GM18868 (cell line): ENCODE data around the gene ANXA2.

Source experiments
- ATAC-seq: cut with Tn5 transposase; IDR thresholded peaks from one replicate; pipeline ENCODE4 v1.9.1; 2021; ENCODE audit warnings: mild to moderate bottlenecking, moderate library complexity; ENCODE audit not compliant: unreplicated experiment

The ANXA2 gene

GRCh38 chr15:60390871-60391501 is 6.8 kb downstream of the ANXA2 start:
- no peak for ATAC-seq

- no peak for ATAC-seq
These were observed 7.6 kb downstream of the ANXA2 start for GRCh38 chr15:60390231-60390630.

DNA sequence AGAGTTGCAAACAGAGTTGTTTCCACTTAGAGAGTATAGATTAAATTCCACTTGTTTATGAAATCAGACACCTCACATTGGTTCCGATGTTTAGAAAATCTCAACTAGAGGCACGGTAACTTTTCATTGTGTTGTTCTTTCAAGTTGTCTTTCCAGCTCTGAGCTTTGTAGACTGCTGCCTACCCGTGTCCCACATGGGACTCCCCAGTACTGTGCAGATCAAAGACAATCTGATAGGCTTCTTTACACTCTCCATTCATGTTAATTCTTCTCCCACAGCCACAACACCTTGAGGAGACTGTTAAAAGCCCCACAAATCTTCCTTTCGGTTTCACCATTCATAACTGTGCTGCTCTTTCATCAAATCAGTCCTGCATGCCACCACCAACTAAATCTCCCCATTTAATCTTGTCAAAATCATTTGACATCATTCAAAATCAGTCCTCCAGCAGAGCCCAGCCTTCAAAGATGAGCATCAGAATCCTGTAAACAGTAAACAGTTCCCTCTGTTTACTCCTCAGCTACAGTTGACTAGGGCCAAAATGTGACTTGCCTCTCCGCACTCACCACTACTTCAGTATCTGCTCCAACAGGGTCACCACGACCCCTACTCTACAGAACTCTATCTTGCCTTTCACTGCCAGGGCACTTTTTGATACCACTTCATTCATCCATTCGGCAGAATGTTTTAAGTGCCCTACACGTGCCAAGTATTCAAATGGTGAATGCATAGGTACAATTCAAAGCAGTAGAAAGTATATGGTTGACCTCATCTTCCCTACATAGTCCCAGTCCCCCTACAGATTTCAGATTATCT is 8.3 kb downstream of the ANXA2 start:
- peak; percentile 95 for ATAC-seq

DNA sequence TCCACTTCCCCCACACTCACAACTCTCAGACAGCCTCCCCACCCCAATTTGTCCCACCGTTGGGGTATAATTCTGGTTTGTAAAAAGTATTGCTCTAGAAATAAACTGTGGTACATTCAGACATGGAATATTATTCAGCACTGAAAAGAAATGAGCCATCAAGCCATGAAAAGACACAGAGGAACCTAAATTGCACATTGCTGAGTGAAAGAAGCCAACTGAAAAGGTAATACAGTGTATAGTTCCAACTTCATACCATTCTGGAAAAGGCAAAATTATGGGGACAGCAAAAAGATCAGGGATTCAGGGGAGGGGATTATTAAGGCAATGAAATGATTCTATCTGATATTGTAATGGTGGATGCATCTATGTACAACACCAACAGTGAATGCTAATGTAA is 10.5 kb downstream of the ANXA2 start:
- no peak for ATAC-seq

DNA sequence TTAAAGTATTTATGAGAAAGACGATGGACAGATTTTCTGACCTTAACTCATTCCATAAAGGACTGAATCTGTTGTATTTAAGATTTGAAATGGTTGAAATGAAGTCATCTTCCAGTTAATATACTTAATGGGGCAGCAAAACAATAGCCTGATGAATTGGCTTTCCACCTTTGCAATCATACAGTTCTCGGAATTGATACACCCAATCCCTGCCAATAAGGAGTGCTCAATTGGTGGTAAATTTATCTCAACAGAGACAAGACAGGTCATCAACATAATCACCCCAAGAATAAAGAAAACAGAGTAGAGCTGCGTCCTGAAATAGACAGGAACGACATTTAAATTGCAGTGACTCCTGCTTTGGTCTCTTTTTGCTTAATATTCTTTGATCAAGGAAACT is 11.2 kb downstream of the ANXA2 start:
- ATAC-seq, result no peak

- no peak for ATAC-seq
These were observed 11.9 kb downstream of the ANXA2 start for GRCh38 chr15:60385620-60386552.

DNA sequence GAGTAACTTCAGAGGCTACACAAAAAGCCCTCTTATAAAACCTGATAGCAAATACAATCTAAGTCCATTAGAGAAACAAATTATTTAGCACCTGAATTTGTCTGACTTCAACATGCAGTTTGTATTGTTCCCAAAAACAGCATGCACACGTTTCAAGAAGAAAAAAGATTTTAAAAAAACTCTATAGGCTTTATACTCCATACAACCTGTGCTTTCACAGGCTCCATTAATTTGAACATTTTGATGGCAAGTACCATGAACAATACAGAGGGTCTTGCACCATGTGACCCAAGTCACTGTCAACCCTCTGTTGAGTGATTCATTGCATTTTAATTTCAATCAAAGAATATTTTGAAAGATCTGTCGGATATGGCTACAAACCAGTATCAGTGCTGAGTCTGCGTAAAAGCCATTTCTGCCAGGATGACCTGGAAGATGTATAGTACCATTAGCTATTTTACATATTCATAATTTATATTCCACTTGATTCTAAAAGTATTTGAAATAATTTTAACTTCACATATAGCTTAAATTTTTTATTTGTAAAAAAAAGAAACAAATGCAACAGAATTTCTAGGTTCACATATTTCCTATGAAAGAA is 13.2 kb downstream of the ANXA2 start:
- no peak for ATAC-seq

- ATAC-seq, result no peak
These were observed 13.7 kb downstream of the ANXA2 start for GRCh38 chr15:60384053-60384452.

DNA sequence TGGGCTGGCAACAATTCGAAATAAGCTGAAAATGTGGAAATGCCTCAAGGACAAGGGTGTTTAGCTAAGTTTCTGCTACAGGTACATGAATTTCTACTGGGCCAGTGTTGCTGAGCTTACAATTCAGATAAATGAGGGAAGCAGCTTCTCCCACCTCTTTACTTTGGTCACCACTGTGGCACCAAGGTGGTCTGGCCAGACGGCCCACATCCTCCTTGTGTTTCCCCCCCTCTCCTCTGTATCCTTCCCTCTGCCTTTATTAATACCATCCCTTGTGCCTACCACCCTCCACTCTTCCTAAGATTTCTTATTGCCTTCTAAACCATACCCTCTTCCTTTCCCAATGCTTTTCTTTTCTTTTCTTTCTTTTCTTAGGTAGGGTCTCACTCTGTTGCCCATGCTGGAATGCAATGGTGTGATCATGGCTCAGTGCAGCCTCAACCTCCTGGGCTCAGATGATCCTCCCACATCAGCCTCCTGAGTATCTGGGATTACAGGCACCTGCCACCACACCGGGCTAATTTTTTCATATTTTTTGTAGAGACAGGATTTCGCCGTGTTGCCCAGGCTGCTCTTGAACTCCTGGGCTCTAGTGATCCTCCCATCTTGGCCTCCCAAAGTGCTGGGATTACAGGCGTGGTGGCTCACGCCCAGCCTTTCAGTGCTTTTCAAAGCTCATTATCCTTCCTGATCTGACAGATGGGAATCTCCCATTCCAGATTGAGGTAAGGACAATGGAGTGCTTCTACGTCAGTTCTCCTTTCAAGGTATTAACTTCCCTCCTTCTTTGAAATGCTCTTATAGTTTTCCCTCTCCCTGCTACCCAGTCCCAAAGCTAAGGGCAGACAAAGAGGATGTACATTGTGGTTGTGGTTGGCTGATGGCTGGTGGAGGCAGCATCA is 14.8 kb downstream of the ANXA2 start:
- ATAC-seq, result no peak

- ATAC-seq, result no peak
These were observed 16.5 kb downstream of the ANXA2 start for GRCh38 chr15:60381148-60381788.

- ATAC-seq, result no peak
These were observed 18.1 kb downstream of the ANXA2 start for GRCh38 chr15:60379525-60380274.

GRCh38 chr15:60379185-60379524 is 18.6 kb downstream of the ANXA2 start:
- ATAC-seq, result no peak

DNA sequence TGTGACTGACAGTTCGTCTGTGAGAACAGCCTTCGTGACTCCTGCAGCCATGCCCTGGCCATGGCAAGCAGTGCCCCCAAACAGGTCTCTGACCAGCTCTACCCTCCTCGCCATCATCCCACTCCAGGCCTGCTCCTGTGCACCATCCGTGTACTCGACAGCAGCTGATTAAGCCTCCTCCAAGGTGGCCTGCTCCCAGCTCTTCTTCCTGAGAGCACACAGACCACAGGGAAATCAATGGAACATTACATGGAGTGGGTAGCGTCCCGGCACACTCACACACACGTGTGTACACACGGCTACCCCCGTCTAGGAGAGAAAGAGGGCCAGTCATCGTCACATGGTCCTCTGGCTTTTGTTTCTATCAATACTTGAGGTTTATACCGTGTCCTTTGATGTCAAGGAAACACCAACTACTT is 21.1 kb downstream of the ANXA2 start:
- ATAC-seq, result no peak

DNA sequence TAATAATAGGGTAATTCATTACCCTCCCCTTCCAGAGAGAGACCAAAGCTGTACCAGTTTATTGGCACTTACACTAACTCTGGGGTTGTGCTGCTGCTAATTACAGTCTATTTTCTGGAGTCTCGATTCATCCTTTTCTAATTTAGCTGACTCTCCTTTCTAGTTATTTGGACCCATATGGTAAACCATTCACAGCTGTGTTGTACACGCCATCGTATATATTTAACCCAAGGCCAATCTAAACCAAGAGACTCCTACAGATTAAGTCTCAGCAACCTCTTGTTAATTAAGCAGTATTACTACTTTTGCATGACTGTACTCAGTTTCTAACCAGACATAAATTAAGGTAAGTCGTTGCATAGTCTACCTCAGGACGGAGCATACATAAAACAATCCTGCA is 22.5 kb downstream of the ANXA2 start:
- ATAC-seq, result no peak

GRCh38 chr15:60374628-60375081 is 23.1 kb downstream of the ANXA2 start:
- ATAC-seq, result no peak

- ATAC-seq, result no peak
These were observed 23.6 kb downstream of the ANXA2 start for GRCh38 chr15:60374209-60374608.

DNA sequence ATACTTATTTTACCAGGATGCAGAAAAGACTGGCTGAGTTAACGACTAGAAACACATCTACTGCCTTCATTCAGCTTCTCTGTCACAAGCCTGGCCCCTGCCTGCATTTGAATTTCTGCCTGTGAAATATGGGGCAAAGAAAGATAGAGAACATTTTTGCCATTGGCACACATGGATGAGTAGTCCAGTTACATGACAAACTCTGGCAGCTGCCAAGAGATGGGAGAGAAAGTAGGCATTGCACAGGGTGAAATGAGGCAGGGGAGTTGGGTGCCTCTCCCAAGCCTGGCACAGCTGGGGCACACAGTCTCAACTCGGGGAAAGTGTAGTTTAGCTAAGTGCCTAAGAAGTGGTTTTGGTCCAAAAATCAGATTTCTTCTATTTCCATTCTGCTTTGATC is 24.0 kb downstream of the ANXA2 start:
- no peak for ATAC-seq

DNA sequence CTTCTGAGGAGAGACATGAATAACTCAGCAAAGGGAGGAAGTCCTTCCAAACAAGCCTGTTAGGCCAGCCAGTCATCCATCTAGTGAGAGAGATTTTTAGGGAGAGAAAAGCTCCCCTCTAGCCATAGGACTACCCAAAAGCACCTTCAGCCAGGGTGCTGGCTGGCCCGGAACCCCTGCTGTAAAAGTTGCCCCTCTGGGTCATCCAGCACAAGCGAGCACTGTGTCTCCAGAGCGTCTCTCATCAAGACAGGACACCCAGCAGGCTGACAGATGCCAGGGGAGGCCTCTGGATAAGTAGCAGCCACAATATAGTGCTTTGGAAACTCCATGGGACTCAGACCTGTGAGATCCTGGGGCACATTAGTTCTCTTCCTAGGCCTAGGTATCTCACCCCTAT is 24.5 kb downstream of the ANXA2 start:
- ATAC-seq, result no peak

DNA sequence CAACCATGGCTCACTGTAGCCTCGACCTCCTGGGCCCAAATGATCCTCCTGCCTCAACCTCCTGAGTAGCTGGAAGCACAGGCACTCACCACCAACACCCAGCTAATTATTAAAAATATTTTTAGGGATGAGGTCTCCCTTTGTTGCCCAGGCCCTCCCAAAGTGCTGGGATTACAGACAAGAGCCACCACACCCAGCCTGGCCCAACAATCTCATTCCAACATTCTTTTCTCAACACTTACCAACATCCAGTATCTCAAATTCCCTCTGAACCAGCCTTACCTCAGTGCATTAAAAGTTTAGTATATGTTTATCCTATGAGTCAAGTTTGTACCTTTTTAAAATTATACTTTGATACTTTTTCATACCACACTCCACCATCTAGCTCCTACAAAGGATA is 25.0 kb downstream of the ANXA2 start:
- ATAC-seq, result no peak
